SU-DHL-6 (cell line): ENCODE data around the gene ALDH4A1.

Source experiments
- H2AFZ ChIP-seq: fragments of 200-600 bp; sonication (generic); 2 replicates; pipeline ENCODE4 v1.6.1; 2014; ENCODE audit warnings: low read depth, mild to moderate bottlenecking, moderate library complexity, mixed read lengths, antibody characterized with exemption, low read length; ENCODE audit not compliant: severe bottlenecking
- H3F3A ChIP-seq: fragments of 200-600 bp; shearing (Covaris generic); 2 replicates; pipeline ENCODE4 v1.6.0; 2016; ENCODE audit warnings: antibody characterized with exemption, mild to moderate bottlenecking; ENCODE audit not compliant: insufficient read depth
- H3K27ac ChIP-seq: fragments of 200-600 bp; sonication (generic); 2 replicates; pipeline ENCODE4 v1.5.1; 2016; ENCODE audit warnings: low read depth, mild to moderate bottlenecking, low read length, moderate library complexity, mixed read lengths
- H3K27me3 ChIP-seq: fragments of 200-600 bp; sonication (generic), shearing (Covaris generic); 2 replicates; pipeline ENCODE4 v1.6.0; 2014; ENCODE audit warnings: mild to moderate bottlenecking, low read length
- H3K36me3 ChIP-seq: fragments of 200-600 bp; sonication (generic); 2 replicates; pipeline ENCODE4 v1.6.1; 2014; ENCODE audit warnings: mild to moderate bottlenecking, low read length, mixed read lengths
- H3K4me2 ChIP-seq: fragments of 300-600, 200-600 bp; shearing (Covaris generic), sonication (generic); 2 replicates; pipeline ENCODE4 v1.6.0; 2014; ENCODE audit warnings: low read length, low read depth, mild to moderate bottlenecking; ENCODE audit not compliant: poor library complexity, severe bottlenecking
- H3K4me3 ChIP-seq: fragments of 200-600 bp; sonication (generic); 2 replicates; pipeline ENCODE4 v1.5.1; 2014; ENCODE audit warnings: antibody characterized with exemption, low read length, mild to moderate bottlenecking, mixed read lengths; ENCODE audit not compliant: insufficient read depth, poor library complexity, severe bottlenecking
- H3K79me2 ChIP-seq: fragments of 200-600 bp; sonication (generic); 2 replicates; pipeline ENCODE4 v1.6.1; 2014; ENCODE audit warnings: mild to moderate bottlenecking, low read length, moderate library complexity; ENCODE audit not compliant: insufficient read depth
- H3K9ac ChIP-seq: fragments of 200-600 bp; sonication (generic); 2 replicates; pipeline ENCODE4 v1.7.0; 2014; ENCODE audit warnings: mild to moderate bottlenecking, low read length
- H3K9me2 ChIP-seq: fragments of 200-600 bp; sonication (generic); replicated peaks from 2 replicates; pipeline ENCODE4 v1.6.1; 2014; ENCODE audit warnings: low read length; ENCODE audit not compliant: insufficient read depth
- H3K9me3 ChIP-seq: fragments of 200-600 bp; sonication (generic); 2 replicates; pipeline ENCODE4 v1.6.1; 2014; ENCODE audit warnings: low read length, mixed read lengths; ENCODE audit not compliant: insufficient read depth
- H4K20me1 ChIP-seq: fragments of 200-600 bp; sonication (generic); 2 replicates; pipeline ENCODE4 v1.6.1; 2014; ENCODE audit warnings: low read depth, mild to moderate bottlenecking, antibody characterized with exemption, low read length, moderate library complexity, mixed read lengths
- CTCF ChIP-seq: fragments of 200-600 bp; sonication (generic); IDR thresholded peaks from one replicate; pipeline ENCODE4 v1.5.1; 2017; ENCODE audit warnings: antibody characterized with exemption, mild to moderate bottlenecking, low read length, moderate library complexity; ENCODE audit not compliant: insufficient read depth, poor library complexity, severe bottlenecking
- EZH2phosphoT487 ChIP-seq: fragments of 200-600 bp; sonication (generic), shearing (Covaris generic); conservative IDR thresholded peaks from 2 replicates; pipeline ENCODE4 v1.6.1; 2018; ENCODE audit warnings: mild to moderate bottlenecking, antibody characterized with exemption, low read length, moderate library complexity, mixed read lengths

Gene ALDH4A1

DNA sequence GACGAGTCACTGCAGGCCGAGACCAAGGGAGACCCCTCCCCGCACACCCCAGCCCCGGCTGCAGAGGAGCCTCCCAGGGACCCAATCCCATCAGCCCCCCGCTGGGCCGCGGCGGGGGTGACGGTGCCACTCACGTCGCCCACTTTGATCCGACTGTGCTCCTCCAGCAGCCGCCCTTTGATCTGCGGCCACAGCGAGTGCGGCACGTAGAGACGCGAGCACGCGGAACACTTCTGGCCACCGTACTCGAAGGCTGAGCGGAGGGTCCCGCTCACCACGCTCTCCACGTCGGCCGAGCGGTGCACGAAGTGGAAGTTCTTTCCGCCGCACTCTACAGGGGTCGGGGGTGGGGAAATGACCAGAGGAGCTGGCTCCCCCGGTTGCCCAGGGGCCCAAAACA lies 25.1 kb downstream of the ALDH4A1 start:
- H4K20me1 ChIP-seq: no peaks in the 10 kb centered on the region
- H3K27me3 ChIP-seq: no peaks in the 10 kb centered on the region
- no peaks in the 10 kb centered on the region for H3K9me3 ChIP-seq
- H3K79me2 ChIP-seq: no peaks in the 10 kb centered on the region
- no peaks in the 10 kb centered on the region for H3K36me3 ChIP-seq
- H3K4me3 ChIP-seq: no peak overlapping the region
- no peaks in the 10 kb centered on the region for H3K9me2 ChIP-seq
- no peaks in the 10 kb centered on the region for H3F3A ChIP-seq
- H3K27ac ChIP-seq: no peak overlapping the region
- TF ChIP-seq CTCF: no peak
- no peak for TF ChIP-seq EZH2phosphoT487
- H3K4me2 ChIP-seq: no peak overlapping the region
- no peak overlapping the region for H2AFZ ChIP-seq
- no peak overlapping the region for H3K9ac ChIP-seq

DNA sequence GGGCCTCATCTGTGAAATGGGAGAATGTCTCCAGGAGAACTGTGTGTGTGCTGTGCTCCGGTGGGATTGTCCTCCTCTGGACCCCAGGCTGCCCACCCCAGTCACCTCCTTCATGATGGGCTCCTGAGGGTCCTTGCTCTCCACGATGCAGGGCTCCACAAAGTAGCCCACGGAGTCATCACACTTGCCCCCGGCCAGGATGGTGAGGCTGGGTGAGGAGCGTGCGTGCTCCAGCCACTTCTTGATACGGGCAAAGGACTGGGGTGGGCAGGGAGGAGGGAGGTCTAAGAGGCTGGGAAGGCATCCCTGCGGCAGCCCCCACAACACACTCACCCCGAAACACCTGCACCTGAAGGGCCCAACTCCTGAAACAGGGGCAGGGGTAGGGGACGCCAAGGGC lies 26.1 kb downstream of the ALDH4A1 start:
- H3K4me3 ChIP-seq: no peak overlapping the region
- no peak overlapping the region for H2AFZ ChIP-seq
- no peaks in the 10 kb centered on the region for H3K27me3 ChIP-seq
- H3K9me2 ChIP-seq: no peaks in the 10 kb centered on the region
- no peaks in the 10 kb centered on the region for H3F3A ChIP-seq
- H3K27ac ChIP-seq: no peak overlapping the region
- H3K36me3 ChIP-seq: no peaks in the 10 kb centered on the region
- no peaks in the 10 kb centered on the region for H3K9me3 ChIP-seq
- H3K4me2 ChIP-seq: no peak overlapping the region
- H4K20me1 ChIP-seq: no peaks in the 10 kb centered on the region
- no peak overlapping the region for H3K9ac ChIP-seq
- TF ChIP-seq EZH2phosphoT487 (no peak), CTCF (no peak)
- no peaks in the 10 kb centered on the region for H3K79me2 ChIP-seq

DNA sequence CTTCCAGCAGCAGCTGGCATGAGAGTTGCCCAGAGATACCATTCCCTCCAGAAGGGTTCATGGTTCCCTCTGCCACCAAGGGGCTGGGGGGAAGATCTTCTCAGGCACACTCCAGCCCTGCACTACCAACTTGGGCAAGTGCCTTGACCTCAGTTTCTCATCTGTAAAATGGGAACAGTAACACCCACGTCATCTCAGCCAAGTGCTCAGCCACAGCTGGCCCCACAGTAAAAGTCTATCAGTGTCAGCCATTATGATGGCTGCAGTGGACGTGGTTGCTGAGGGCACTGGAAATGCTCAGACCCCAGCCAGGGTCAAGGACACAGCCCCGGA lies 26.6 kb downstream of the ALDH4A1 start:
- Histone ChIP-seq H3K79me2 (no peaks in the 10 kb centered on the region), H3F3A (no peaks in the 10 kb centered on the region), H3K9me2 (no peaks in the 10 kb centered on the region), H3K4me3 (no peak overlapping the region), H3K9me3 (no peaks in the 10 kb centered on the region), H4K20me1 (no peaks in the 10 kb centered on the region), H3K27me3 (no peaks in the 10 kb centered on the region), H3K4me2 (no peak overlapping the region), H2AFZ (no peak overlapping the region), H3K27ac (no peak overlapping the region), H3K36me3 (no peaks in the 10 kb centered on the region), H3K9ac (no peak overlapping the region)
- no peak for TF ChIP-seq CTCF
- no peak for TF ChIP-seq EZH2phosphoT487
